PC-3 (cell line): ENCODE results near the gene RNASET2.

ENCODE experiments used
- EZH2 ChIP-seq: fragments of 300-600 bp; sonication (generic); IDR thresholded peaks from one replicate; pipeline ENCODE4 v1.6.1; 2017; ENCODE audit warnings: antibody characterized with exemption, mild to moderate bottlenecking, low read length; ENCODE audit not compliant: unreplicated experiment
- EZH2phosphoT487 ChIP-seq: fragments of 300-600 bp; sonication (generic); IDR thresholded peaks from 2 replicates; pipeline ENCODE4 v1.6.1; 2018; ENCODE audit warnings: mild to moderate bottlenecking, antibody characterized with exemption, low read length, borderline replicate concordance
- TF ChIP-seq, protein P1 (sequence below): fragments of 300-600 bp; sonication (generic); conservative IDR thresholded peaks from 2 replicates; pipeline ENCODE4 v1.5.1; 2017; ENCODE audit warnings: antibody characterized with exemption, low read depth, mild to moderate bottlenecking, low read length

DNA sequence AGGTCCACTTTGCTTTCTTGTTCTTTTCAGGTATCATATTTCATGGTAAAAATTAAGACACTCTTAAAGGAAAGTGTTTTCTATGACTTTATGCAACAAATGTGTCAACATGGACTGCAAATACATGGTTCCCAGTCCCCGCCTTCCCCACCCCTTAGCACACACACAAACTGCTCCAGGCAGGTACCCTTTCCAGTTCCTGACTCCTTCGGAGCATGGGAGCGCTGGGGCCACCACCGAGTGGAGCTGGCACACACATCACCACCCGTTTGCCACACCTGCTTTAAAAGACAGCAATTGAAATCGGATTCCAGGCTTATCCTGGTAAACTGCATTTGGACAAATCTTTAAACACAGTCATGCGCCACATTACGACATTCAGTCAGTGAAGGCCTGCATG is 22.2 kb downstream of the RNASET2 start:
- TF ChIP-seq EZH2 (no peak), EZH2phosphoT487 (no peak)
- TF ChIP-seq, protein P1, sequence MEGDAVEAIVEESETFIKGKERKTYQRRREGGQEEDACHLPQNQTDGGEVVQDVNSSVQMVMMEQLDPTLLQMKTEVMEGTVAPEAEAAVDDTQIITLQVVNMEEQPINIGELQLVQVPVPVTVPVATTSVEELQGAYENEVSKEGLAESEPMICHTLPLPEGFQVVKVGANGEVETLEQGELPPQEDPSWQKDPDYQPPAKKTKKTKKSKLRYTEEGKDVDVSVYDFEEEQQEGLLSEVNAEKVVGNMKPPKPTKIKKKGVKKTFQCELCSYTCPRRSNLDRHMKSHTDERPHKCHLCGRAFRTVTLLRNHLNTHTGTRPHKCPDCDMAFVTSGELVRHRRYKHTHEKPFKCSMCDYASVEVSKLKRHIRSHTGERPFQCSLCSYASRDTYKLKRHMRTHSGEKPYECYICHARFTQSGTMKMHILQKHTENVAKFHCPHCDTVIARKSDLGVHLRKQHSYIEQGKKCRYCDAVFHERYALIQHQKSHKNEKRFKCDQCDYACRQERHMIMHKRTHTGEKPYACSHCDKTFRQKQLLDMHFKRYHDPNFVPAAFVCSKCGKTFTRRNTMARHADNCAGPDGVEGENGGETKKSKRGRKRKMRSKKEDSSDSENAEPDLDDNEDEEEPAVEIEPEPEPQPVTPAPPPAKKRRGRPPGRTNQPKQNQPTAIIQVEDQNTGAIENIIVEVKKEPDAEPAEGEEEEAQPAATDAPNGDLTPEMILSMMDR, result no peak
